MCF 10A (cell line): ENCODE results near the gene PPP5C. TPM values are rescaled to one million over a fixed set of nuclear protein-coding genes. Genes with fewer than 3 reads are reported as not detected.
"Not testable (repeated sequence)": the region's sequence is repeated elsewhere in the genome, so short reads cannot be mapped to it uniquely, and the experiment has no call there.

Experiments used
- BruUV-seq: library from RNA; stranded (reverse); fragments of 400-500 nt; replicated peaks from 2 replicates; lab custom pipeline; 2021; lab: Mats Ljungman, UMichigan
- CTCF ChIA-PET: fragments of 300-600 bp; sonication (Branson Sonifier 250); formaldehyde crosslinking; extraction: SDS; loops from one replicate; lab custom pipeline; 2021; ENCODE audit warnings: antibody characterized with exemption, inconsistent platforms; lab: Yijun Ruan, JAX
- POLR2A ChIA-PET: fragments of 300-600, 350-650 bp; sonication (Branson Sonifier 250); formaldehyde crosslinking; extraction: SDS; loops from one replicate; lab custom pipeline; 2020; ENCODE audit warnings: antibody characterized with exemption, inconsistent platforms; lab: Yijun Ruan, JAX
- DNase-seq: peaks from one replicate; pipeline ENCODE4 v3.0.0-alpha.2; 2018; ENCODE audit not compliant: unreplicated experiment
- H3K27ac Mint-ChIP-seq: one replicate; pipeline ENCODE4 v1.8.0; 2022; ENCODE audit warnings: mild to moderate bottlenecking, low read depth, mixed read lengths; ENCODE audit not compliant: unreplicated experiment
- H3K27me3 Mint-ChIP-seq: one replicate; pipeline ENCODE4 v1.8.0; 2022; ENCODE audit warnings: mixed read lengths; ENCODE audit not compliant: insufficient read depth, unreplicated experiment
- H3K36me3 Mint-ChIP-seq: one replicate; pipeline ENCODE4 v1.8.0; 2022; ENCODE audit warnings: mild to moderate bottlenecking, moderate library complexity, mixed read lengths; ENCODE audit not compliant: insufficient read depth, unreplicated experiment
- H3K4me1 Mint-ChIP-seq: one replicate; pipeline ENCODE4 v1.8.0; 2022; ENCODE audit warnings: mixed read lengths; ENCODE audit not compliant: insufficient read depth, unreplicated experiment
- H3K4me3 Mint-ChIP-seq: one replicate; pipeline ENCODE4 v1.8.0; 2022; ENCODE audit warnings: mild to moderate bottlenecking, moderate library complexity, mixed read lengths; ENCODE audit not compliant: unreplicated experiment
- H3K9me3 Mint-ChIP-seq: one replicate; pipeline ENCODE4 v1.8.0; 2022; ENCODE audit warnings: mixed read lengths; ENCODE audit not compliant: unreplicated experiment
- CTCF ChIP-seq: fragments of 200-600 bp; IDR thresholded peaks from one replicate; pipeline ENCODE4 v1.8.0; 2022; ENCODE audit warnings: antibody characterized with exemption, mild to moderate bottlenecking; ENCODE audit not compliant: unreplicated experiment
- intact Hi-C: fragments of 100-400 bp; cut with micrococcal nuclease; formaldehyde crosslinking; loops from 2 replicates; pipeline ENCODE4 v1.14.1; 2022
- total RNA-seq: library from RNA; stranded (reverse); gene quantifications from 2 replicates; pipeline ENCODE4 v1.2.3, GENCODE V29; 2022

The PPP5C gene
- total RNA-seq, 1 experiment from 2014 or later: 81.5 TPM

DNA sequence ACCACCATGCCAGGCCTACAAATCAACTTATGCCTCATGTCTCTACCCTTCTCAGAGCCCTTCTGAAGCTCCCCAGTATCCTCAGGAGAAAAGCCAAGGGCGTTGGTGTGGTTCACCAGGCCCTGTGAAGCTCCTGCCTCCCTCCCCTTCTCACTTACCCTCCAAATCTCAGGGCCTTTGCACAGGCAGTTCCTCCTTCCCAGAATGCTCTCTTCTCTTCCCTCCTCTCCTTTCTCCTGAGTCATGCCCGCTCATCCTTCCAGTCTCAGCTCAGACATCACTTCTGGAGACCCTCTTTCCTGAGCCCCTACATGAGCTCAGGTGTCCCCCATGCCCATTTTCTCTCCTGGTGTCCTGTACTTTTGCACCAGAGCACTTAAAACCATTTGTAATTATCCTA lies 29.5 kb upstream of the PPP5C start:
- Mint-ChIP-seq H3K4me3 (no peak overlapping the region), H3K4me1 (no peaks in the 10 kb centered on the region), H3K36me3 (no peaks in the 10 kb centered on the region), H3K27ac (peak overlapping the region; percentile 52), H3K27me3 (no peaks in the 10 kb centered on the region), H3K9me3 (no peaks in the 10 kb centered on the region)
- intact Hi-C loops: no loop called here
- no TSS peak for BruUV-seq
- CTCF ChIA-PET: interaction anchor here (0.6 to 0.7 kb wide), 2 partner anchors 10 to 34 kb away, joined by 3 read pairs; no protein-coding TSS in a partner anchor
- POLR2A ChIA-PET: no interaction called here
- no peak for TF ChIP-seq CTCF
- no peak for DNase-seq

DNA sequence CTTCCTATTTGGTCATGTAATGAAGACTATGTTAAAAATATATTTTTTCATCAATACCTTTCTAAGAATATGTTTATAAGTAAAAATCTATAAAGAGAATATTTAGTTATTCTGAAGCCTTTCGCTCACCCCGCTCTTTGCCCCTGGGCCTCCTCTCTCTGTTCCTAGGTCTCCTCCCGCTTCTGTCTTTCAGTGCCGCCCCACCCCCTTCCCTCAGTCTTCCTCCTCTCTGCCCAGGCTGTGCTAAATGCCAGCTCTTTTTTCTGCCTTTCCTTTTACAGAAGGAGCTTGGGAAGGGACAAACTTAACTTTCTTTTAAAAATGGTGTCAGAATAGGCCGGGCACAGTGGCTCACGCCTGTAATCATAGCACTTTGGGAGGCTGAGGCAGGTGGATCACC lies 27.3 kb upstream of the PPP5C start:
- DNase-seq: no peak
- Mint-ChIP-seq H3K27me3 (no peaks in the 10 kb centered on the region), H3K4me3 (no peak overlapping the region), H3K27ac (no peak overlapping the region), H3K9me3 (no peaks in the 10 kb centered on the region), H3K4me1 (no peaks in the 10 kb centered on the region), H3K36me3 (no peaks in the 10 kb centered on the region)
- no peak for TF ChIP-seq CTCF
- BruUV-seq: no TSS peak
- intact Hi-C loops: no loop called here
- ChIA-PET CTCF (interaction anchor here (0.8 to 1.2 kb wide), 2 partner anchors 27 to 70 kb away, joined by 3 read pairs; partner anchors contain the start of gene PPP5C), POLR2A (no interaction called here)

DNA sequence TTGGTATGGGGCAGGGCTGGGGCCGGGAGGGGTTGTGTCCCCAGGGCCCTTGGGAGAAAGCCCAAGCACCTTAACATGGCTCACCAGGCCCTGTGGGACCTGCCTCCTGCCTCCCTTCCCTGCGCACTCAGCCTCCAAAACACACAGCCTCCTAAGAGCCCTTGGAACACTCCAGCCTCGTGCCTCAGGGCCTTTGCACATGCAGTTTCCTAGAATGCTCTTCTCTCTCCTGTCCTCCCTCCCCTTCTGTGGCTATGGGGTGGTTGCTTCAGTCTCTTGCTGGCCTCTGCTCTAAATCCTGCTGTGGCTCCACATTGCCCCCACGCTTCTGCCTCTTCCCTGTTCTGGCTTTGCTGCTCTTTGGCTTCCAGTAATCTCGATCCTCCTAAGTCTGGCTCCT lies 26.3 kb upstream of the PPP5C start:
- Mint-ChIP-seq H3K4me3 (no peak overlapping the region), H3K4me1 (no peaks in the 10 kb centered on the region), H3K36me3 (no peaks in the 10 kb centered on the region), H3K9me3 (peaks cover 5% of the 10 kb centered on the region), H3K27ac (no peak overlapping the region), H3K27me3 (no peaks in the 10 kb centered on the region)
- DNase-seq: no peak
- POLR2A ChIA-PET: no interaction called here
- BruUV-seq: no TSS peak
- intact Hi-C loops: no loop called here
- CTCF ChIA-PET: no interaction called here
- TF ChIP-seq CTCF: no peak

DNA sequence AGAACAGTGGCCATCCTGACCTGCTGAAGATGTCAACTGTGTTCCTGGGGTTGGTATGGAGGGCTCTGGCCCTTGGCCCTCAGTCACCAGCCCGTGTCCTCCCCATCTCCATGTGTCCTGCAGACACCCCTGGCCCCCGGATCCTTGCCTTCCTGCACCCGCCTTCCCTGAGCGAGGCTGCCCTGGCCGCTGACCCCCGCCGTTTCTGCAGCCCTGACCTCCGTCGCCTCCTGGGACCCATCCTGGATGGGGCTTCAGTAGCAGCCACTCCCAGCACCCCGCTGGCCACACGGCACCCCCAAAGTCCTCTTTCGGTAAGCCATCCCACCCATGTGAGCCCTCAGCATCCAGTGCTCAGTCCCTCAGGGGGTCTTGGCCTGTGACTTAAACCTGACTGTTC lies 25.2 kb upstream of the PPP5C start:
- no peak for DNase-seq
- CTCF ChIA-PET: interaction anchor here (1.3 kb wide), 1 partner anchor 25 kb away, joined by 3 read pairs; the partner anchor contains the start of gene PPP5C
- H3K4me3 Mint-ChIP-seq: no peak overlapping the region
- TF ChIP-seq CTCF: no peak
- H3K9me3 Mint-ChIP-seq: peaks cover 16% of the 10 kb centered on the region
- no peaks in the 10 kb centered on the region for H3K4me1 Mint-ChIP-seq
- H3K36me3 Mint-ChIP-seq: no peaks in the 10 kb centered on the region
- H3K27ac Mint-ChIP-seq: no peak overlapping the region
- no TSS peak for BruUV-seq
- intact Hi-C loops: no loop called here
- POLR2A ChIA-PET: no interaction called here
- no peaks in the 10 kb centered on the region for H3K27me3 Mint-ChIP-seq

- peaks cover 20% of the 10 kb centered on the region for H3K9me3 Mint-ChIP-seq
- H3K27ac Mint-ChIP-seq, DNase-seq, H3K4me3 Mint-ChIP-seq, H3K27me3 Mint-ChIP-seq, H3K36me3 Mint-ChIP-seq, BruUV-seq, H3K4me1 Mint-ChIP-seq, POLR2A ChIA-PET, intact Hi-C loops: not testable (repeated sequence)
- CTCF ChIA-PET: interaction anchor here (0.5 to 0.7 kb wide), 2 partner anchors 33 to 73 kb away, joined by 3 to 6 read pairs; no protein-coding TSS in a partner anchor
Measured at GRCh38 chr19:46323227-46323626, 23.7 kb upstream of the PPP5C start.
